NCI-H1436 treated with DMSO at 0.1 percent for 48 hours (cell line): ENCODE data around the gene IRF8.

Experiments
- DNase-seq: peaks from one replicate; lab custom pipeline; 2025; lab: John Stamatoyannopoulos, UW

Gene IRF8

GRCh38 chr16:85913688-85914422 lies 14.9 kb downstream of the IRF8 start:
- no peak for DNase-seq

GRCh38 chr16:85914423-85914794 lies 15.4 kb downstream of the IRF8 start:
- DNase-seq = no peak

DNA sequence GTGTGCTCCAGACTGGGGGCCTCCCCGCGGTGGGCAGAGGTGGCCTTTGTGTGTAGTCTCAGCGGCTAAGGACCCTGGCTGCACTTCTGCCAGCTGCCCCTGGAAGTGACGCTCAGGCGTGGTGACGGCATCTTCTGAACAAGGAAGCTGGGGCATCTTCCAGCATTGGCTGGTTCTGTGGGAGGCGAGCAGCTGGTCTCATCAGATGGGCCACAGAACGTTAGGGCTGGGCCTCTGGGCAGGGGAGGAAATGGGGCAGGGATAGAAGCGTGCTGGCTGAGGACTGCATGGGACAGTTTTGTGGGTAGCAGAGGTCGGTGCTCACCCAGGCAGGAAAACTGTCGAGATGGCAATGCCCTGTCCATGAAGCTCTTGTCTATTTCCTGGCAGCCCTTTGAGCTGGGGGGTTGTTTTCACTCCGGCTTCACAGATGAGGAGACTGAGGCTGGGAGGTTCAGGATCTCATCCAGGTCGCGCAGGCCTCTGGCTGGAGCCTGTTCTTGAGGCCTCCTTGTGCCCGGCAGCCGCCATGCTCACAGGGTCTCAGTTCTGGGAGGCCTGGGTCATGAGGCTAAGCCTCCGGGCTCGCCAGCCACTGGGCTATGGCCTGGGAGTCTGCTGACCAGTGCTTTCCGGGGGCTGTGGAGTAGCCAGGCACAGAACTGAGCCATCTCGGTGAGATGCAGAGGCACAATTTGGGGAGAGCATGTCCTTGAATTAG lies 16.3 kb downstream of the IRF8 start:
- DNase-seq = no peak

- DNase-seq = no peak
Observed at GRCh38 chr16:85916141-85916890, 17.4 kb downstream of the IRF8 start.

DNA sequence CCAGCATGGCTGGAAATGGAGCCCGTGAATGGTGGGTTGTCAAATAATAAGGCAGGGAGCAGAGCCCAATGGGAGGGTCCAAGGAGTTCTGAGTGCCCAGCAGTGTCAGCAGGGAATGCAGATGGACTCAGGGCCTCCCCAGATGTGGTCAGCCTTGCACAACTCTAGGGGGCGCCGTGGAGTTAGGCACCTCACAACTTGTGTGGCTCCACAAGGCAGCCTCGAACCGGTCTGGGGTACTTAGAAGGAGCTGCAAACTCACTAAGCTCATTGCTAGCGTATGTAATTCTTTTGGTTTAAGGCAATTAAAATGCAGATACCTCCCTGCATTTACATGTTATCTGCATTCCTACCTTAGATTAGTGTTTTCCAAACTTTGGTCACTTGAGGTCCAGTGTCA lies 18.1 kb downstream of the IRF8 start:
- no peak for DNase-seq

DNA sequence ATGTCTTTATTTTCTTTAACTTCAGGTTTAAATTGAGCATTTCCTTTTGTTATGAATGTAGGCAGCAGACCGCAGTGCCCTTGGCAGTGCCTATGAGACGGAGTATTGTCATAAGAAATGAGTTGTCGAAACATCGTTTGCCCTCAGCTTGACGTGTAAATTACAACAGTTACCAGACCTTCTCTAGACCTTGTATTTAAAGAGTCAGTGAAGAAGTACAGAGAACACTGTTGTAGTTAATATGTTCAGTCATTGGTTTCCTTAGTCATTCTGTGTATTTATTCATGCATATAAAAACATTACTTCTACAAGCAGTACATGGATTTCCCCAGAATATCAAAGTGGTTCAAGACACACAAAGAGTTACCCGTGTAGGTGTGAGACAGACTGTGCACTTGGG lies 19.0 kb downstream of the IRF8 start:
- DNase-seq = no peak

- DNase-seq = no peak
Observed at GRCh38 chr16:85918436-85918835, 19.5 kb downstream of the IRF8 start.

GRCh38 chr16:85919271-85920267 lies 20.6 kb downstream of the IRF8 start:
- no peak for DNase-seq

- no peak for DNase-seq
Observed at GRCh38 chr16:85921026-85921425, 22.1 kb downstream of the IRF8 start.

GRCh38 chr16:85923153-85924021 lies 24.4 kb downstream of the IRF8 start:
- DNase-seq = no peak

GRCh38 chr16:85924675-85925074 lies 25.7 kb downstream of the IRF8 start:
- DNase-seq = no peak

DNA sequence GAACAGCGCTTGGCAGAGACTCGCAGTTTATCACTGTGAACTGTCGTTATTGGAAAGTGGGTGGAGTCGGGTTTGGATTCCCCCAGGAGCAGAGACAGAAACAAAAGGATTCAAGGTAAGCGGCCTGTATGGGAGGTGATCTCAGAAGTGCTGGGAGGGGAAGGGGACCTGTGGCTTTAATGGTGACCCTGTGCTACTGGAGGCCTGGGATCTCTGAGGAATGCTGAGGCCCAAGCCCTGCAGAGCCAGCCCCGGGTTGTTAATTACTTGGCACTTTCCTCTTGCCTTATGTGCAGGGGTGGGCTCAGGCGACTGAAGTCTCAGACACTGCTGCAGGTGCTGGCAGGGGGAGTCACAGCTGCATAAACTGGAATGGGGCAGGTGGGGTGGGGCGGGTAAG lies 27.4 kb downstream of the IRF8 start:
- no peak for DNase-seq

GRCh38 chr16:85927371-85927770 lies 28.4 kb downstream of the IRF8 start:
- DNase-seq = no peak

DNA sequence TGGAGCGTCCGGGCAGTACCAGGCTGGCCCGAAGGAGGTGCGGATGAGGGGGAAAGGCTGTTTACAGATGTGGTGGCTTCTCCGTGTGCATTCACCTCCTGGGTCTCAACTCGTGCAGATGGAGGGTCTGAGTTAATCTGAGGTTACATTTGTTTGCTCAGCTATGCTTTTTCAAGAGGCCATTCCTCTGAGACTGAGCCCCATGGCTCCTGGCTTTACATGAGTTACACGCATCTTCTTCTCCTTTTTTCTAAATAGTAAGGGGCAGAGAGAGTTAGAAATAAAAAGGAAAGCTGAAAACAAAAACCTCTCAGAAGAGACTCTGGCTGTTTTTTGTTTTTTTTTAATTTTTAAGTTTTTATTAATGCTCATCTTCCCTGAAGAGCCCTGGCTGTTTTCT lies 29.0 kb downstream of the IRF8 start:
- no peak for DNase-seq

DNA sequence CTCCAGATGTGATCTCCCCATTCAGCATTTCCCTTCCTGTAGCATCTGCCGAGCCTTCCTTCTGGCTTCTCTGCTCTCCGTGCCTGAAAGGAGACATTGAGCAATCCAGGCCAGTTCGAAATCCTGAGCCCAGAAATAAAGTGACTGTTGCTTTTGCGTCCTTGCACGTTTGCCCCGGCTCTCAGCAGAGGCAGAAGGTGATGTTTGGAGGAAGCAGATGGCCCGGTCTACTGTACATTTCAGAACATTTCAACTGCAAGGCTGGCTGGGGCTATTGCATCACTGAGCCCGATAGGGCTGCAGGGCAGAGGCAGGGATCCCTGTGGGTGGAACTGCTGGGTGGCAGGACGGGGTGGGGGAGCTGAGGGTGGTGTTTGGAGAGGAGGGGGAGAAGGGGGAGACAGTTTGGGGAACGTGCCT lies 29.4 kb downstream of the IRF8 start:
- no peak for DNase-seq

DNA sequence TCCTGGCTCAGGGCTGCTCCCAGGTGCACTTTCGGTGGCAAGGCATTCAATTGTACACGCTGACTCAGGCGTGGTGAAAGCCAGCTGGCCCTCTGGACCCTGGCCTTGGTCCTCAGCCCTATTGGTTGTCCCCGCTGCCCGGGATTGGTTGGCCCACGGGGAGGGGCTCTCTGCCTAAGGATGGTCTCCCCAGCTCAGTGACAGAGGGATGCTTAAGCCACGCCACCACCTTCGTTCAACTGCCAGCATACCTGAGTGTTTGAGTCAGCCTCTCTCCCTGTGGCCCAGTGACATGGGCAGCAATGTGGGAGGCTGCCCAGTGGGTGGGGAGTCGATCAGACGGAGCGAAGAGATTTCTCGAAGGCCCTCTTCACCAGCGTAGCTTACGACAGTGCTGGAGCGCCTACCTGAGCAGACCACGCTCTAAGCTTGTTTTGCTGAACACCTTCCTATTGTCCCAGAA lies 30.3 kb downstream of the IRF8 start:
- no peak for DNase-seq

GRCh38 chr16:85930301-85930700 lies 31.3 kb downstream of the IRF8 start:
- DNase-seq = no peak

DNA sequence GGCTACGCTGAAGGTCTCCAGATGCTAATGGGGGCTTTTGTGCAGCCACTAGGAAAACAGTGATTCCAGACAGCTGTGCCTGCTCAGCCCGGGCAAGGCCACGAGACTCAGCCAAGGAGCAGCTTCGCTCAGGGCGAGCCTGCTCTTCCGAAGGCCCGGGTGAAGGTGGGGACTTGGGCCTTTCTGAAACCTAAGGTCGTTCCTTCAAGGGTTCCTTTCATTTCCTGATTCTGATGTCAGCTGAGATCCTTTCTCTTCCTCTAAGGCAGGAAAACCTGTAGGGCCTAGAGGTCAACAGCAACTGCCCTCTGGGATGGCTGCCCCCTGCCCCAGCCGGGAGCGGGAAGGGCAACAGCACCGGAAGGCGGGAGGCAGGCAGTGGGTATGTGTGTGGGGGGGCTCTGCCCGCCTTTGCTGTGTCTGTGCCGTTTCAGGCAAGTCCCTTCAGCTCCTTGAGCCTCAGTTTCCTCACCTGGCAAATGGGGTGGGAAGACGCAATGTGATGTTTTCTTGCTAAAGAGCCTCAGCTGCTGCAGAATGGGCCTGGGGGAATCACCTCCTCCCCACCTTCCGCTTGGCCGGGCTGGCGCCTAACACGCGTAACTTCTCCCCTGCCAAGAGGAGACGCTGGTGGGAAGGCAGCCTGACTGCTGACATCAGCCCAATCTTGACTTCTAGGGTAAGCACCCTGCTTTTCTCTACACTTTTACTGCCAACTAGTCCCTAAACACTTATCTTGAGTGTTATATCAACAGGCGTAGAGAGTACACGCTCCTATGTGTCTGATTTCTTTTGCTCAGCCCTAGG lies 32.8 kb downstream of the IRF8 start:
- DNase-seq = no peak

GRCh38 chr16:85934210-85934609 lies 35.2 kb downstream of the IRF8 start:
- DNase-seq = no peak
